WTC11 (cell line): Measurements from ENCODE around the gene MEPCE. TPM values are rescaled to one million over a fixed set of nuclear protein-coding genes. Genes with fewer than 3 reads are reported as not detected.

Experiments used
- ATF1 ChIP-seq: sonication (generic); formaldehyde crosslinking; IDR thresholded peaks from 2 replicates; pipeline ENCODE4 v1.8.1; 2023; ENCODE audit warnings: mild to moderate bottlenecking, moderate library complexity, missing genetic modification reagents
- ATF6 ChIP-seq: sonication (generic); formaldehyde crosslinking; IDR thresholded peaks from 2 replicates; pipeline ENCODE4 v1.8.1; 2023; ENCODE audit warnings: mild to moderate bottlenecking, missing genetic modification reagents
- CBFB ChIP-seq: sonication (generic); formaldehyde crosslinking; IDR thresholded peaks from 2 replicates; pipeline ENCODE4 v1.8.1; 2022; ENCODE audit warnings: mild to moderate bottlenecking, low read depth, missing genetic modification reagents
- CDX4 ChIP-seq: fragments of 250-450 bp; sonication (Bioruptor Pico); IDR thresholded peaks from 2 replicates; pipeline ENCODE4 v1.9.0; 2021; ENCODE audit warnings: moderate library complexity, mild to moderate bottlenecking, inconsistent platforms, borderline replicate concordance
- ERG ChIP-seq: fragments of 250-450 bp; sonication (Bioruptor Pico); IDR thresholded peaks from 2 replicates; pipeline ENCODE4 v1.8.0; 2021; ENCODE audit warnings: mild to moderate bottlenecking
- FOXJ3 ChIP-seq: sonication (generic); formaldehyde crosslinking; IDR thresholded peaks from 2 replicates; pipeline ENCODE4 v1.9.0; 2021; ENCODE audit warnings: missing genetic modification reagents, mild to moderate bottlenecking, borderline replicate concordance
- FOXK1 ChIP-seq: sonication (generic); formaldehyde crosslinking; IDR thresholded peaks from 2 replicates; pipeline ENCODE4 v1.8.0; 2022; ENCODE audit warnings: mild to moderate bottlenecking, moderate library complexity, missing genetic modification reagents
- GABPB1 ChIP-seq: sonication (generic); formaldehyde crosslinking; IDR thresholded peaks from 2 replicates; pipeline ENCODE4 v1.8.1; 2023; ENCODE audit warnings: mild to moderate bottlenecking, missing genetic modification reagents
- HMGA2 ChIP-seq: fragments of 250-450 bp; sonication (Bioruptor Pico); IDR thresholded peaks from 2 replicates; pipeline ENCODE4 v1.4.0; 2021; ENCODE audit warnings: mild to moderate bottlenecking, moderate library complexity
- HMGXB4 ChIP-seq: sonication (generic); formaldehyde crosslinking; IDR thresholded peaks from 2 replicates; pipeline ENCODE4 v1.8.1; 2023; ENCODE audit warnings: mild to moderate bottlenecking, moderate library complexity, missing genetic modification reagents
- IRF1 ChIP-seq: sonication (generic); formaldehyde crosslinking; IDR thresholded peaks from 2 replicates; pipeline ENCODE4 v1.8.0; 2023; ENCODE audit warnings: missing genetic modification reagents
- IRF2 ChIP-seq: sonication (generic); formaldehyde crosslinking; IDR thresholded peaks from 2 replicates; pipeline ENCODE4 v1.8.0; 2022; ENCODE audit warnings: low read depth, missing genetic modification reagents, borderline replicate concordance
- MLX ChIP-seq: sonication (generic); formaldehyde crosslinking; IDR thresholded peaks from 2 replicates; pipeline ENCODE4 v1.8.1; 2023; ENCODE audit warnings: mild to moderate bottlenecking, missing genetic modification reagents, moderate library complexity
- NFYB ChIP-seq: sonication (generic); formaldehyde crosslinking; conservative IDR thresholded peaks from 2 replicates; pipeline ENCODE4 v1.8.0; 2022; ENCODE audit warnings: low read depth, missing genetic modification reagents
- NR1H2 ChIP-seq: sonication (generic); formaldehyde crosslinking; IDR thresholded peaks from 2 replicates; pipeline ENCODE4 v1.9.0; 2021; ENCODE audit warnings: mild to moderate bottlenecking, moderate library complexity, missing genetic modification reagents
- SMAD4 ChIP-seq: sonication (generic); formaldehyde crosslinking; IDR thresholded peaks from 2 replicates; pipeline ENCODE4 v1.8.0; 2022; ENCODE audit warnings: mild to moderate bottlenecking, missing genetic modification reagents
- SOX15 ChIP-seq: fragments of 250-450 bp; sonication (Bioruptor Pico); IDR thresholded peaks from 2 replicates; pipeline ENCODE4 v1.9.0; 2021; ENCODE audit warnings: mild to moderate bottlenecking
- STAT6 ChIP-seq: sonication (generic); formaldehyde crosslinking; conservative IDR thresholded peaks from 2 replicates; pipeline ENCODE4 v1.8.1; 2023; ENCODE audit warnings: mild to moderate bottlenecking, low read depth, missing genetic modification reagents, moderate library complexity
- ZMAT4 ChIP-seq: fragments of 250-450 bp; sonication (Bioruptor Pico); IDR thresholded peaks from 2 replicates; pipeline ENCODE4 v1.9.0; 2021; ENCODE audit warnings: mild to moderate bottlenecking
- ZNF138 ChIP-seq: sonication (generic); formaldehyde crosslinking; conservative IDR thresholded peaks from 2 replicates; pipeline ENCODE4 v1.8.1; 2022; ENCODE audit warnings: mild to moderate bottlenecking, moderate library complexity, missing genetic modification reagents
- ZNF232 ChIP-seq: sonication (generic); formaldehyde crosslinking; IDR thresholded peaks from 2 replicates; pipeline ENCODE4 v1.8.0; 2022; ENCODE audit warnings: mild to moderate bottlenecking, missing genetic modification reagents
- ZNF317 ChIP-seq: sonication (generic); formaldehyde crosslinking; IDR thresholded peaks from 2 replicates; pipeline ENCODE4 v1.8.1; 2023; ENCODE audit warnings: low read depth, mild to moderate bottlenecking, moderate library complexity, missing genetic modification reagents, borderline replicate concordance
- ZNF416 ChIP-seq: fragments of 250-450 bp; sonication (Bioruptor Pico); IDR thresholded peaks from 2 replicates; pipeline ENCODE4 v1.9.0; 2021; ENCODE audit warnings: mild to moderate bottlenecking, inconsistent platforms
- ZNF512 ChIP-seq: sonication (generic); formaldehyde crosslinking; IDR thresholded peaks from 2 replicates; pipeline ENCODE4 v1.8.1; 2022; ENCODE audit warnings: missing genetic modification reagents, borderline replicate concordance
- ZSCAN18 ChIP-seq: fragments of 250-450 bp; sonication (Bioruptor Pico); IDR thresholded peaks from 2 replicates; pipeline ENCODE4 v2.1.2; 2022; ENCODE audit warnings: mild to moderate bottlenecking, moderate library complexity
- total RNA-seq: library from RNA; stranded (reverse); gene quantifications from 3 replicates; pipeline ENCODE4 v1.2.3, GENCODE V29; 2021

Gene MEPCE
- total RNA-seq, 1 experiment from 2014 or later = 41.9 TPM

GRCh38 chr7:100428967-100429636 is 529 bp upstream of the MEPCE start (continued):
- TF ChIP-seq FOXK1 (CRISPR knock-in tag) = peak; percentile 89; the same call in 1 of the 2 replicates
- no peak for TF ChIP-seq ZNF512
- no peak for TF ChIP-seq NR1H2 (CRISPR knock-in tag)
- no peak for TF ChIP-seq SOX15 (CRISPR knock-in tag)
- TF ChIP-seq IRF2 (CRISPR knock-in tag) = no peak
- peak; percentile 70; the same call in 1 of the 2 replicates for TF ChIP-seq ZNF416 (CRISPR knock-in tag)
- TF ChIP-seq FOXJ3 (CRISPR knock-in tag) = no peak
- TF ChIP-seq GABPB1 (CRISPR knock-in tag) = peak; percentile 80
- 0 out of 2 replicates have a peak, but pooled peaks have one; percentile 15 for TF ChIP-seq ZNF232 (CRISPR knock-in tag)
- no peak for TF ChIP-seq HMGXB4 (CRISPR knock-in tag)
- no peak for TF ChIP-seq ATF1 (CRISPR knock-in tag)
- TF ChIP-seq STAT6 (CRISPR knock-in tag) = no peak
- TF ChIP-seq SMAD4 (CRISPR knock-in tag) = no peak
- TF ChIP-seq ZMAT4 (CRISPR knock-in tag) = peak; percentile 24; the same call in 1 of the 2 replicates
- TF ChIP-seq CBFB (CRISPR knock-in tag) = no peak
- peak; percentile 48; the same call in 1 of the 2 replicates for TF ChIP-seq ERG (CRISPR knock-in tag)
- no peak for TF ChIP-seq NFYB (CRISPR knock-in tag)
- no peak for TF ChIP-seq ATF6 (CRISPR knock-in tag)
- no peak for TF ChIP-seq ZSCAN18 (CRISPR knock-in tag)
- TF ChIP-seq HMGA2 (CRISPR knock-in tag) = no peak
- no peak for TF ChIP-seq ZNF138 (CRISPR knock-in tag)
- no peak for TF ChIP-seq IRF1 (CRISPR knock-in tag)
- no peak for TF ChIP-seq CDX4
- no peak for TF ChIP-seq ZNF317 (CRISPR knock-in tag)
- TF ChIP-seq MLX (CRISPR knock-in tag) = no peak
